SU-DHL-6 (cell line): ENCODE results near the gene NUP35.

Source experiments
- EZH2phosphoT487 ChIP-seq: fragments of 200-600 bp; sonication (generic), shearing (Covaris generic); conservative IDR thresholded peaks from 2 replicates; pipeline ENCODE4 v1.6.1; 2018; ENCODE audit warnings: mild to moderate bottlenecking, antibody characterized with exemption, low read length, moderate library complexity, mixed read lengths
- TF ChIP-seq, protein P1 (sequence below): fragments of 200-600 bp; sonication (generic); IDR thresholded peaks from one replicate; pipeline ENCODE4 v1.5.1; 2017; ENCODE audit warnings: antibody characterized with exemption, mild to moderate bottlenecking, low read length, moderate library complexity; ENCODE audit not compliant: insufficient read depth, poor library complexity, severe bottlenecking

DNA sequence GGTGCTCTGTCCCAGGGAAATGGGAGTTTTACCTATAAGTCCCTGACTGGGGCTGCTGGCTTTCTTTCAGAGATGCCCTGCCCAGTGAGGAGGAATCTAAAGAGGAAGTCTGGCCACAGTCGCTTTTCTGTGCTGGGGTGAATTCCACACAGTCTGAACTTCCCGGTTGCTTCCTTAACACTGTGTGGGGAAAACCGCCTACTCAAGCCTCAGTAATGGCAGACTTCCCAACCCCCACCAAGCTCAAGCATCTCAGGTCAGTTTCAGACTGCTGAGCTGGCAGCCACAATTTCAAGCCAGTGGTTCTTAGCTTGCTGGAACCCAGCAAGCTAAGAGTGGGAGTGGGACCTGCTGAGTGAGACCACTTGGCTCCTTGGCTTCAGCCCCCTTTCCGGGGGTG lies 54.9 kb downstream of the NUP35 start:
- TF ChIP-seq, protein P1, sequence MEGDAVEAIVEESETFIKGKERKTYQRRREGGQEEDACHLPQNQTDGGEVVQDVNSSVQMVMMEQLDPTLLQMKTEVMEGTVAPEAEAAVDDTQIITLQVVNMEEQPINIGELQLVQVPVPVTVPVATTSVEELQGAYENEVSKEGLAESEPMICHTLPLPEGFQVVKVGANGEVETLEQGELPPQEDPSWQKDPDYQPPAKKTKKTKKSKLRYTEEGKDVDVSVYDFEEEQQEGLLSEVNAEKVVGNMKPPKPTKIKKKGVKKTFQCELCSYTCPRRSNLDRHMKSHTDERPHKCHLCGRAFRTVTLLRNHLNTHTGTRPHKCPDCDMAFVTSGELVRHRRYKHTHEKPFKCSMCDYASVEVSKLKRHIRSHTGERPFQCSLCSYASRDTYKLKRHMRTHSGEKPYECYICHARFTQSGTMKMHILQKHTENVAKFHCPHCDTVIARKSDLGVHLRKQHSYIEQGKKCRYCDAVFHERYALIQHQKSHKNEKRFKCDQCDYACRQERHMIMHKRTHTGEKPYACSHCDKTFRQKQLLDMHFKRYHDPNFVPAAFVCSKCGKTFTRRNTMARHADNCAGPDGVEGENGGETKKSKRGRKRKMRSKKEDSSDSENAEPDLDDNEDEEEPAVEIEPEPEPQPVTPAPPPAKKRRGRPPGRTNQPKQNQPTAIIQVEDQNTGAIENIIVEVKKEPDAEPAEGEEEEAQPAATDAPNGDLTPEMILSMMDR: no peak
- no peak for TF ChIP-seq EZH2phosphoT487
